ENCODE data around the gene FBP2.

DNA sequence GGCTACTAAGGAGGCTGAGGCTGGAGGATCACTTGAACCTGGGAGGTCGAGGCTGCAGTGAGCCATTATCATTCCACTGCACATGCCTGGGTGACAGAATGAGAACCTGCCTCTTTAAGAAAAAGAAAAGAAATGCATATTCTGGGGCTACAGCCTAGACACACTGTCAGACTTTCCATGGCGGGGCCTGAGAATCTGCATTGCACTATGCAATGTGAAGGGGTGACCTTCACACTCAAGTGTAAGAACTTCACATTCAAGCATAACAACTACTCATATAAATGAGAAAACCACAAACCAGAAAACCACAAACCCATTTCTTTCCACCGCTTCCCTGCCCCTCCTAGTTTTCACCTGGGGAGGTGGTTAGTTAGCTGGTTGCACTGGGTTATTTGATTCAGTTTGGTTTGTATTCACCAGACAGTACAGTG lies 18.0 kb upstream of the FBP2 start:
- TF ChIP-seq, protein P1, sequence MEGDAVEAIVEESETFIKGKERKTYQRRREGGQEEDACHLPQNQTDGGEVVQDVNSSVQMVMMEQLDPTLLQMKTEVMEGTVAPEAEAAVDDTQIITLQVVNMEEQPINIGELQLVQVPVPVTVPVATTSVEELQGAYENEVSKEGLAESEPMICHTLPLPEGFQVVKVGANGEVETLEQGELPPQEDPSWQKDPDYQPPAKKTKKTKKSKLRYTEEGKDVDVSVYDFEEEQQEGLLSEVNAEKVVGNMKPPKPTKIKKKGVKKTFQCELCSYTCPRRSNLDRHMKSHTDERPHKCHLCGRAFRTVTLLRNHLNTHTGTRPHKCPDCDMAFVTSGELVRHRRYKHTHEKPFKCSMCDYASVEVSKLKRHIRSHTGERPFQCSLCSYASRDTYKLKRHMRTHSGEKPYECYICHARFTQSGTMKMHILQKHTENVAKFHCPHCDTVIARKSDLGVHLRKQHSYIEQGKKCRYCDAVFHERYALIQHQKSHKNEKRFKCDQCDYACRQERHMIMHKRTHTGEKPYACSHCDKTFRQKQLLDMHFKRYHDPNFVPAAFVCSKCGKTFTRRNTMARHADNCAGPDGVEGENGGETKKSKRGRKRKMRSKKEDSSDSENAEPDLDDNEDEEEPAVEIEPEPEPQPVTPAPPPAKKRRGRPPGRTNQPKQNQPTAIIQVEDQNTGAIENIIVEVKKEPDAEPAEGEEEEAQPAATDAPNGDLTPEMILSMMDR (IDR thresholded peaks at IDR 0.05; ENCODE audit: low read depth, low read length, poor library complexity, severe bottlenecking) = no peak
- no peak for TF ChIP-seq EZH2phosphoT487 (IDR thresholded peaks at IDR 0.05; ENCODE audit: borderline replicate concordance, low read length)

All from DOHH2 (cell line).